ENCODE results near the gene CCDC70. TPM values are rescaled to one million over a fixed set of nuclear protein-coding genes. Genes with fewer than 3 reads are reported as not detected.
"Not testable (repeated sequence)": the region's sequence is repeated elsewhere in the genome, so short reads cannot be mapped to it uniquely, and the experiment has no call there.

Gene CCDC70
- total RNA-seq, 1 donor from 2014 or later = not detected

GRCh38 chr13:51902776-51903175 lies 41.0 kb downstream of the CCDC70 start:
- Histone ChIP-seq H3K27me3 (ENCODE audit: control insufficient read depth in 3 of 3, insufficient read depth in 3 of 3, low read length in 3 of 3) (no peaks in the 10 kb centered on the region), H3K27ac (ENCODE audit: low read depth, low read length) (no peak overlapping the region), H3K9ac (ENCODE audit: low read depth in 1 of 3, low read length in 3 of 3) (no peak overlapping the region), H3K9me3 (ENCODE audit: control insufficient read depth in 3 of 3, low read length in 3 of 3) (no peaks in the 10 kb centered on the region), H3K4me3 (ENCODE audit: low read length in 3 of 3) (no peak overlapping the region), H3K36me3 (ENCODE audit: control insufficient read depth in 3 of 3, insufficient read depth in 3 of 3, low read length in 3 of 3) (peaks cover 0 to 5% (median 0%) of the 10 kb centered on the region in 3 donors), H3K4me1 (ENCODE audit: control insufficient read depth in 3 of 3, insufficient read depth in 3 of 3, low read length in 3 of 3) (no peaks in the 10 kb centered on the region)

GRCh38 chr13:51905787-51906186 lies 44.0 kb downstream of the CCDC70 start:
- H3K27ac ChIP-seq (ENCODE audit: low read depth, low read length) = no peak overlapping the region
- H3K4me1 ChIP-seq (ENCODE audit: control insufficient read depth in 3 of 3, insufficient read depth in 3 of 3, low read length in 3 of 3) = no peaks in the 10 kb centered on the region
- H3K9ac ChIP-seq (ENCODE audit: low read depth in 1 of 3, low read length in 3 of 3) = no peak overlapping the region
- H3K36me3 ChIP-seq (ENCODE audit: control insufficient read depth in 3 of 3, insufficient read depth in 3 of 3, low read length in 3 of 3) = peaks cover 0 to 5% (median 0%) of the 10 kb centered on the region in 3 donors
- H3K4me3 ChIP-seq (ENCODE audit: low read length in 3 of 3) = no peak overlapping the region
- H3K27me3 ChIP-seq (ENCODE audit: control insufficient read depth in 3 of 3, insufficient read depth in 3 of 3, low read length in 3 of 3) = no peaks in the 10 kb centered on the region
- no peaks in the 10 kb centered on the region for H3K9me3 ChIP-seq (ENCODE audit: control insufficient read depth in 3 of 3, low read length in 3 of 3)

GRCh38 chr13:51906581-51906980 lies 44.8 kb downstream of the CCDC70 start:
- Histone ChIP-seq H3K9me3 (ENCODE audit: control insufficient read depth in 3 of 3, low read length in 3 of 3) (no peaks in the 10 kb centered on the region), H3K36me3 (ENCODE audit: control insufficient read depth in 3 of 3, insufficient read depth in 3 of 3, low read length in 3 of 3) (peaks cover 0 to 5% (median 0%) of the 10 kb centered on the region in 3 donors), H3K4me1 (ENCODE audit: control insufficient read depth in 3 of 3, insufficient read depth in 3 of 3, low read length in 3 of 3) (no peaks in the 10 kb centered on the region), H3K27me3 (ENCODE audit: control insufficient read depth in 3 of 3, insufficient read depth in 3 of 3, low read length in 3 of 3) (no peaks in the 10 kb centered on the region), H3K9ac (ENCODE audit: low read depth in 1 of 3, low read length in 3 of 3) (no peak overlapping the region), H3K4me3 (ENCODE audit: low read length in 3 of 3) (no peak overlapping the region), H3K27ac (ENCODE audit: low read depth, low read length) (no peak overlapping the region)

GRCh38 chr13:51907040-51907732 lies 45.4 kb downstream of the CCDC70 start:
- H3K36me3 ChIP-seq (ENCODE audit: control insufficient read depth in 3 of 3, insufficient read depth in 3 of 3, low read length in 3 of 3) = peaks cover 0 to 5% (median 0%) of the 10 kb centered on the region in 3 donors
- no peak overlapping the region for H3K27ac ChIP-seq (ENCODE audit: low read depth, low read length)
- H3K9ac ChIP-seq (ENCODE audit: low read depth in 1 of 3, low read length in 3 of 3) = no peak overlapping the region
- no peaks in the 10 kb centered on the region for H3K27me3 ChIP-seq (ENCODE audit: control insufficient read depth in 3 of 3, insufficient read depth in 3 of 3, low read length in 3 of 3)
- H3K4me3 ChIP-seq (ENCODE audit: low read length in 3 of 3) = no peak overlapping the region
- no peaks in the 10 kb centered on the region for H3K4me1 ChIP-seq (ENCODE audit: control insufficient read depth in 3 of 3, insufficient read depth in 3 of 3, low read length in 3 of 3)
- no peaks in the 10 kb centered on the region for H3K9me3 ChIP-seq (ENCODE audit: control insufficient read depth in 3 of 3, low read length in 3 of 3)

GRCh38 chr13:51909265-51909664 lies 47.5 kb downstream of the CCDC70 start:
- not testable (repeated sequence) for H3K9ac ChIP-seq (ENCODE audit: low read depth in 1 of 3, low read length in 3 of 3); H3K4me3 ChIP-seq (ENCODE audit: low read length in 3 of 3); H3K4me1 ChIP-seq (ENCODE audit: control insufficient read depth in 3 of 3, insufficient read depth in 3 of 3, low read length in 3 of 3); H3K27me3 ChIP-seq (ENCODE audit: control insufficient read depth in 3 of 3, insufficient read depth in 3 of 3, low read length in 3 of 3); H3K9me3 ChIP-seq (ENCODE audit: control insufficient read depth in 3 of 3, low read length in 3 of 3); H3K36me3 ChIP-seq (ENCODE audit: control insufficient read depth in 3 of 3, insufficient read depth in 3 of 3, low read length in 3 of 3); H3K27ac ChIP-seq (ENCODE audit: low read depth, low read length)

- Histone ChIP-seq H3K4me1 (ENCODE audit: control insufficient read depth in 3 of 3, insufficient read depth in 3 of 3, low read length in 3 of 3) (no peaks in the 10 kb centered on the region), H3K27ac (ENCODE audit: low read depth, low read length) (no peak overlapping the region), H3K9me3 (ENCODE audit: control insufficient read depth in 3 of 3, low read length in 3 of 3) (no peaks in the 10 kb centered on the region), H3K9ac (ENCODE audit: low read depth in 1 of 3, low read length in 3 of 3) (no peak overlapping the region), H3K27me3 (ENCODE audit: control insufficient read depth in 3 of 3, insufficient read depth in 3 of 3, low read length in 3 of 3) (no peaks in the 10 kb centered on the region), H3K36me3 (ENCODE audit: control insufficient read depth in 3 of 3, insufficient read depth in 3 of 3, low read length in 3 of 3) (no peaks in the 10 kb centered on the region), H3K4me3 (ENCODE audit: low read length in 3 of 3) (no peak overlapping the region)
Observed at GRCh38 chr13:51910508-51910907, 48.7 kb downstream of the CCDC70 start.

- H3K9me3 ChIP-seq (ENCODE audit: control insufficient read depth in 3 of 3, low read length in 3 of 3) = no peaks in the 10 kb centered on the region
- no peaks in the 10 kb centered on the region for H3K27me3 ChIP-seq (ENCODE audit: control insufficient read depth in 3 of 3, insufficient read depth in 3 of 3, low read length in 3 of 3)
- H3K27ac ChIP-seq (ENCODE audit: low read depth, low read length) = no peak overlapping the region
- H3K4me1 ChIP-seq (ENCODE audit: control insufficient read depth in 3 of 3, insufficient read depth in 3 of 3, low read length in 3 of 3) = no peaks in the 10 kb centered on the region
- no peaks in the 10 kb centered on the region for H3K36me3 ChIP-seq (ENCODE audit: control insufficient read depth in 3 of 3, insufficient read depth in 3 of 3, low read length in 3 of 3)
- no peak overlapping the region for H3K9ac ChIP-seq (ENCODE audit: low read depth in 1 of 3, low read length in 3 of 3)
- no peak overlapping the region for H3K4me3 ChIP-seq (ENCODE audit: low read length in 3 of 3)
Observed at GRCh38 chr13:51912091-51912490, 50.3 kb downstream of the CCDC70 start.

- Histone ChIP-seq H3K27me3 (ENCODE audit: control insufficient read depth in 3 of 3, insufficient read depth in 3 of 3, low read length in 3 of 3) (no peaks in the 10 kb centered on the region), H3K4me3 (ENCODE audit: low read length in 3 of 3) (no peak overlapping the region), H3K9me3 (ENCODE audit: control insufficient read depth in 3 of 3, low read length in 3 of 3) (no peaks in the 10 kb centered on the region), H3K4me1 (ENCODE audit: control insufficient read depth in 3 of 3, insufficient read depth in 3 of 3, low read length in 3 of 3) (no peaks in the 10 kb centered on the region), H3K9ac (ENCODE audit: low read depth in 1 of 3, low read length in 3 of 3) (no peak overlapping the region), H3K36me3 (ENCODE audit: control insufficient read depth in 3 of 3, insufficient read depth in 3 of 3, low read length in 3 of 3) (no peaks in the 10 kb centered on the region), H3K27ac (ENCODE audit: low read depth, low read length) (no peak overlapping the region)
Observed at GRCh38 chr13:51912511-51913225, 50.9 kb downstream of the CCDC70 start.

- Histone ChIP-seq H3K36me3 (ENCODE audit: control insufficient read depth in 3 of 3, insufficient read depth in 3 of 3, low read length in 3 of 3) (no peaks in the 10 kb centered on the region), H3K9ac (ENCODE audit: low read depth in 1 of 3, low read length in 3 of 3) (no peak overlapping the region), H3K27me3 (ENCODE audit: control insufficient read depth in 3 of 3, insufficient read depth in 3 of 3, low read length in 3 of 3) (no peaks in the 10 kb centered on the region)
Observed at GRCh38 chr13:51913421-51914136, 51.8 kb downstream of the CCDC70 start.

GRCh38 chr13:51914137-51914493 lies 52.3 kb downstream of the CCDC70 start:
- Histone ChIP-seq H3K4me1 (ENCODE audit: control insufficient read depth in 3 of 3, insufficient read depth in 3 of 3, low read length in 3 of 3) (no peaks in the 10 kb centered on the region), H3K36me3 (ENCODE audit: control insufficient read depth in 3 of 3, insufficient read depth in 3 of 3, low read length in 3 of 3) (no peaks in the 10 kb centered on the region), H3K9me3 (ENCODE audit: control insufficient read depth in 3 of 3, low read length in 3 of 3) (no peaks in the 10 kb centered on the region), H3K27me3 (ENCODE audit: control insufficient read depth in 3 of 3, insufficient read depth in 3 of 3, low read length in 3 of 3) (no peaks in the 10 kb centered on the region), H3K27ac (ENCODE audit: low read depth, low read length) (no peak overlapping the region), H3K4me3 (ENCODE audit: low read length in 3 of 3) (no peak overlapping the region), H3K9ac (ENCODE audit: low read depth in 1 of 3, low read length in 3 of 3) (no peak overlapping the region)

More at GRCh38 chr13:51913421-51914136, 51.8 kb downstream of the CCDC70 start:
- Histone ChIP-seq H3K4me3 (ENCODE audit: low read length in 3 of 3) (no peak overlapping the region), H3K9me3 (ENCODE audit: control insufficient read depth in 3 of 3, low read length in 3 of 3) (no peaks in the 10 kb centered on the region), H3K4me1 (ENCODE audit: control insufficient read depth in 3 of 3, insufficient read depth in 3 of 3, low read length in 3 of 3) (no peaks in the 10 kb centered on the region), H3K27ac (ENCODE audit: low read depth, low read length) (no peak overlapping the region)
